H1 (cell line): ENCODE data around the gene EXT2.

Experiments
- POLR2A ChIP-seq, 2 experiments: IDR thresholded peaks; 1 replicate in 1 of 2; 2 replicates in 1 of 2; pipeline ENCODE4 v1.6.1; 2011; ENCODE audit warnings: low read depth in 2 of 2, low read length in 2 of 2, mild to moderate bottlenecking in 2 of 2; ENCODE audit errors: control extremely low read depth in 1 of 2
- RAD21 ChIP-seq, 2 experiments: IDR thresholded peaks in 1 of 2; conservative IDR thresholded peaks in 1 of 2; 2 replicates each; pipeline ENCODE4 v1.6.1; 2011; ENCODE audit warnings: low read depth in 2 of 2, low read length in 2 of 2, improper control_type of control experiment in 1 of 2, inconsistent platforms in 1 of 2, mild to moderate bottlenecking in 1 of 2, moderate library complexity in 1 of 2
- RBBP5 ChIP-seq: IDR thresholded peaks from 2 replicates; pipeline ENCODE4 v1.7.1; 2012; ENCODE audit warnings: low read depth, mild to moderate bottlenecking, inconsistent platforms, low read length, moderate library complexity, borderline replicate concordance
- RFX5 ChIP-seq: IDR thresholded peaks from 2 replicates; pipeline ENCODE4 v1.6.1; 2011; ENCODE audit warnings: low read depth, low read length, improper control_type of control experiment, borderline replicate concordance
- ZNF274 ChIP-seq: IDR thresholded peaks from 2 replicates; pipeline ENCODE4 v1.7.0; 2012; ENCODE audit warnings: low read length, borderline replicate concordance; ENCODE audit errors: extremely low read depth
- TF ChIP-seq, protein P1 (sequence below): IDR thresholded peaks from 2 replicates; pipeline ENCODE4 v1.6.1; 2011; ENCODE audit warnings: low read length, improper control_type of control experiment
- TF ChIP-seq, protein P2 (sequence below), 3 experiments: IDR thresholded peaks; 1 replicate in 2 of 3; 2 replicates in 1 of 3; pipeline versions ENCODE4 v1.5.1 to v1.6.1; 2011; ENCODE audit warnings: low read length in 3 of 3, mild to moderate bottlenecking in 3 of 3, inconsistent platforms in 2 of 3, low read depth in 1 of 3, moderate library complexity in 1 of 3; ENCODE audit not compliant: insufficient read depth in 1 of 3; ENCODE audit errors: control extremely low read depth in 1 of 3

DNA sequence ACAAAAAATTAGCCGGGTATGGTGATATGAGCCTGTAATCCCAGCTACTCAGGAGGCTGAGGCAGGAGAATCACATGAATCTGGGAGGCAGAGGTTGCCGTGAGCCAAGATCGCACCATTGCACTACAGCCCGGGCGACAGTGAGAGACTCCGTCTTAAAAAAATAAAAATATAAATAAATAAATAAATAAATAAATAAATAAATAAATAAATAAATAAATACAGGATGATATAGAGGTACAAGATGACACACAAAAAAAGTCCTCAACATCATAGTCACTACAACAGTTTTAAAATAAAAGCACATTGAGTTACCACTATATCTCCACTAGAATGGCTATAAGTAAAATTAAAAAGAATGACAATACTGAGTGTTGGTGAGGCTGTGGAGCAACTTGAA is 116.7 kb downstream of the EXT2 start:
- no peak for TF ChIP-seq RBBP5
- no peak for TF ChIP-seq POLR2A (IDR thresholded peaks at IDR 0.05; ENCODE audit: control extremely low read depth in 1 of 2, low read depth in 2 of 2, low read length in 2 of 2)
- TF ChIP-seq, protein P1, sequence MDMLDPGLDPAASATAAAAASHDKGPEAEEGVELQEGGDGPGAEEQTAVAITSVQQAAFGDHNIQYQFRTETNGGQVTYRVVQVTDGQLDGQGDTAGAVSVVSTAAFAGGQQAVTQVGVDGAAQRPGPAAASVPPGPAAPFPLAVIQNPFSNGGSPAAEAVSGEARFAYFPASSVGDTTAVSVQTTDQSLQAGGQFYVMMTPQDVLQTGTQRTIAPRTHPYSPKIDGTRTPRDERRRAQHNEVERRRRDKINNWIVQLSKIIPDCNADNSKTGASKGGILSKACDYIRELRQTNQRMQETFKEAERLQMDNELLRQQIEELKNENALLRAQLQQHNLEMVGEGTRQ: no peak
- no peak for TF ChIP-seq RFX5
- no peak for TF ChIP-seq ZNF274
- no peak for TF ChIP-seq RAD21 (IDR thresholded peaks at IDR 0.05 in 1 of 2, conservative IDR thresholded peaks at IDR 0.05 in 1 of 2; ENCODE audit: low read depth in 2 of 2, low read length in 2 of 2)
- TF ChIP-seq, protein P2, sequence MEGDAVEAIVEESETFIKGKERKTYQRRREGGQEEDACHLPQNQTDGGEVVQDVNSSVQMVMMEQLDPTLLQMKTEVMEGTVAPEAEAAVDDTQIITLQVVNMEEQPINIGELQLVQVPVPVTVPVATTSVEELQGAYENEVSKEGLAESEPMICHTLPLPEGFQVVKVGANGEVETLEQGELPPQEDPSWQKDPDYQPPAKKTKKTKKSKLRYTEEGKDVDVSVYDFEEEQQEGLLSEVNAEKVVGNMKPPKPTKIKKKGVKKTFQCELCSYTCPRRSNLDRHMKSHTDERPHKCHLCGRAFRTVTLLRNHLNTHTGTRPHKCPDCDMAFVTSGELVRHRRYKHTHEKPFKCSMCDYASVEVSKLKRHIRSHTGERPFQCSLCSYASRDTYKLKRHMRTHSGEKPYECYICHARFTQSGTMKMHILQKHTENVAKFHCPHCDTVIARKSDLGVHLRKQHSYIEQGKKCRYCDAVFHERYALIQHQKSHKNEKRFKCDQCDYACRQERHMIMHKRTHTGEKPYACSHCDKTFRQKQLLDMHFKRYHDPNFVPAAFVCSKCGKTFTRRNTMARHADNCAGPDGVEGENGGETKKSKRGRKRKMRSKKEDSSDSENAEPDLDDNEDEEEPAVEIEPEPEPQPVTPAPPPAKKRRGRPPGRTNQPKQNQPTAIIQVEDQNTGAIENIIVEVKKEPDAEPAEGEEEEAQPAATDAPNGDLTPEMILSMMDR (IDR thresholded peaks at IDR 0.05; ENCODE audit: control extremely low read depth in 1 of 3, insufficient read depth in 1 of 3, low read depth in 1 of 3, low read length in 3 of 3): no peak
